LNCaP clone FGC (cell line): Measurements from ENCODE around the gene DOCK9.

Experiments
- DNase-seq: peaks from one replicate; pipeline ENCODE4 v3.0.0-alpha.2; 2011; ENCODE audit warnings: low read depth
- H3K4me3 ChIP-seq: 2 replicates; pipeline ENCODE4 v1.5.1; 2011; ENCODE audit warnings: mild to moderate bottlenecking, low read depth, low read length, control low read depth
- TF ChIP-seq, protein P1 (sequence below): IDR thresholded peaks from 2 replicates; pipeline ENCODE4 v1.5.1; 2012; ENCODE audit warnings: mild to moderate bottlenecking; ENCODE audit not compliant: control insufficient read depth, insufficient read depth; ENCODE audit errors: extremely low read depth

The DOCK9 gene

DNA sequence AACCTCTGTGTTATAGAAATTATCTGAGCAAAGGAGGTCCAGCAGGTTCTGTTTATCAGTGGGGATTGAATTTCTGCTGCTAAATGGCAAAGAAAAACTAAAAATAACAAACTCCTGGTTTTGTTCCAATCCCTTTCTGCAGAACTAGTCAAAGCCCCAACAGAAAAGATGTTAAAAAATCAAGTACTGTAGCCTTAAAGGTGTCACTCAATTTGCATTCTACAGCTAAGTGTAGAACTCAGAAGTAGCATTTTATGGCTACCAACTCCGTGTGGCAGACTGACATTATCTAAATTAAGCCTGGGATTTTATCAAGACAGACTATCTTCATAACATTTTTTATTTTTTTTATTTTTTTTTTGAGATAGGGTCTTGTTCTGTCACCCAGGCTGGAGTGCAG lies 133.8 kb downstream of the DOCK9 start:
- H3K4me3 ChIP-seq = no peak overlapping the region
- TF ChIP-seq, protein P1, sequence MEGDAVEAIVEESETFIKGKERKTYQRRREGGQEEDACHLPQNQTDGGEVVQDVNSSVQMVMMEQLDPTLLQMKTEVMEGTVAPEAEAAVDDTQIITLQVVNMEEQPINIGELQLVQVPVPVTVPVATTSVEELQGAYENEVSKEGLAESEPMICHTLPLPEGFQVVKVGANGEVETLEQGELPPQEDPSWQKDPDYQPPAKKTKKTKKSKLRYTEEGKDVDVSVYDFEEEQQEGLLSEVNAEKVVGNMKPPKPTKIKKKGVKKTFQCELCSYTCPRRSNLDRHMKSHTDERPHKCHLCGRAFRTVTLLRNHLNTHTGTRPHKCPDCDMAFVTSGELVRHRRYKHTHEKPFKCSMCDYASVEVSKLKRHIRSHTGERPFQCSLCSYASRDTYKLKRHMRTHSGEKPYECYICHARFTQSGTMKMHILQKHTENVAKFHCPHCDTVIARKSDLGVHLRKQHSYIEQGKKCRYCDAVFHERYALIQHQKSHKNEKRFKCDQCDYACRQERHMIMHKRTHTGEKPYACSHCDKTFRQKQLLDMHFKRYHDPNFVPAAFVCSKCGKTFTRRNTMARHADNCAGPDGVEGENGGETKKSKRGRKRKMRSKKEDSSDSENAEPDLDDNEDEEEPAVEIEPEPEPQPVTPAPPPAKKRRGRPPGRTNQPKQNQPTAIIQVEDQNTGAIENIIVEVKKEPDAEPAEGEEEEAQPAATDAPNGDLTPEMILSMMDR = no peak
- no peak for DNase-seq

DNA sequence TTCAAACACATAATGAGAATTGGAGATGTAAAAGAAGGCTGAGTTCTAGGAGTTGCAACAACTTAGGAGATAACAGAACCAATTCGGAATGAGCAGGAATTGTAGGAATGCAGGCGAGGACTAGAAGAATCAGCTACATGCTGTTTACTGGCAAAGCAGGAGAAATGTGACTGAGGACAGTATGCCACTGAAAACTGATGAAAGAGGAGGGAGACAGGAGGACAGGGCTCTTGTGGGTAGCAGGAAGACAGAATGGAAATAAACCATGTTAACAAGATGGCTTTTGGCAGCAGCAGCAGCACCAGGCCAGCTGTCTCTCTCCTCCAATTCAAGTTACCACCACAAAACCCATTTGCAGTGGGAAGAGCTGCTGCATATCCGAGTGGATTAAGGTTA lies 134.4 kb downstream of the DOCK9 start:
- no peak overlapping the region for H3K4me3 ChIP-seq
- no peak for DNase-seq
- TF ChIP-seq, protein P1 = no peak

DNA sequence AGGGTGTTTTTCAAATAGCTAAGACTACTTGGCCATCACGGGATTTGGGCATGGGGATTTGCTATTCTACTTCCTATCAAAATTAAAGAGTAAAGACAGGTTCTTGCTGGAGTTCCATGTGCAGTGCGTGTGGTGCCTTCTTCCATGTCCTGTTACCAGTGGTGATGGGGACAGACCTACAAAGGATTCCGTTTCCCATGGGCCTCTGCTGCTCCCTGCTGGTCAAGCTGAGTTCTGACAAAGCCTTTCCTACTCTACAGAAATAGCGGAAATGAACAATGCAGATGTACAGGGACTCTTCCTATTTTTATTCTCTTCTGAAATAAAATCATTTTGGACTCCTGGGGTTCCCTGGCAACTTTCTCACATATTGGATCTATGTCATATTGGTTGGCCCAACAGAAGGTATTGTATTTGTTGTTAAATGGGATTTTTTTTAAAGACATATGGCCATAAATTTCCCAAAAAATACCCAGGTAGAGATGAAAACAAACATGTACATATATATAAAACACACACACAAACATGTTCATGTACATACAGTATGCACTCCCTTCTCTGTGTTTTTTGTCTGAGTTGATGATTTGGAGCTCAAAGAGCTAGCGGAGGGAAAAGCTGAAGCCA lies 134.9 kb downstream of the DOCK9 start:
- TF ChIP-seq, protein P1 = peak; percentile 88
- DNase-seq = peak; percentile 35
- no peak overlapping the region for H3K4me3 ChIP-seq

DNA sequence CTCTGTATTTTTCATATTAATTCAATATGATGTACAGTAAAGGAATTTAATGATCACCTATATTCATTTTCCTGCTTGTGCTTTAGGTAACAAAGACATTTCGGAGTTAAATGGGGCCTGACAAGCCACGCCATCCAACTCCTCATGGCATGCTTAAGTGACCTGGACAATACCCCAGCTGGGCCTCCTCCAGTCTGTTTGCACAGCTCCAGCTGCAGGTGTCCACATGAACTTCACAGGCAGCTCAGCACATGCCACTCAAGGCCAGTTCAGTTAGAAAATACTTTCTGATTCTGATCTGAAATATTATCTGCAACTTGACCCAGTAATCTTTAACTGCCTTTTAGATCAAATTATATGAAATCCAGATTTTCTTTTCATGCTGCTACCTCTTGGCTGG lies 135.8 kb downstream of the DOCK9 start:
- no peak overlapping the region for H3K4me3 ChIP-seq
- TF ChIP-seq, protein P1 = no peak
- DNase-seq = no peak

DNA sequence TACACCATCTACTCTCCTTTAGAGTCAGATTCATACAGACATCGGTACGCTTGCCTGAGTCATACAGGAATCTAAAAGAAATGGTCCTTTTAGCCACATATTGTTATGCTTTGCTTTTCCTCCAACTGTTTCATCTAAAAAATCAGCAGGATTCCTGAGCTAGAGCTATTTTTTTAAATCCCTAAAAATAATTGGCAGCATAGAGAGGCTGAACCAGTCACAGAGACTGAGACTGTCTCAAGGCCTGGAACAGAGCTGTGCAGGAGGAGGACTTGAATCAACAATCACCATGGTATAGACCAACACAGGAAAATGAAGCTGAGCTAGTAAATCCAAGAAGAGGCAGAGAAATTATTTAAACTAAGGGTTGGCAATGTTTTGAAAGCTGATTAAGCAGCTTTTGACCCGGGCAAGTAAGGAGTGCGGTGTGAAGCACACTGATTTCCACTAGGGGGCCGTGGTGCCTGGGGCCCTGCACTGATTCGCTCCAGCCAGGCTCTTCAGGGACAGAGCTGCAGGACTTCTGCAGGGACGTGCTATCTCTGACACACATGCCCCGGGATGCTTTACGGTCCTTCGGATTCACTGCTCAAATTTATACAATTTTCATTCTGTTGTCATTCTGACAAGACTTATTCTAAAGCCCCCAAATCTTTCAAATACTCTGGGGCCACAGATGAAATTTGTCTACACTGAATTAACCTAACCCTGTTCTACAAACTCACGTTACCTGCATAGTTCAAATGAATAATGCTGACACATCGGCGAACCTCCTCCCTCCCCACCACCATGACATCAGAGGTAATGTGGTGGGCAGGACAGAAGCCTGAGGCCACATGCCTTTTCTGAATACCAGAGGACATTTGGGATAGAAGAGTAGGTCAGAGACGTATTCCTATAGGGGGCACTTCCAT lies 137.8 kb downstream of the DOCK9 start:
- no peak overlapping the region for H3K4me3 ChIP-seq
- TF ChIP-seq, protein P1 = peak; percentile 76
- peak; percentile 11 for DNase-seq

DNA sequence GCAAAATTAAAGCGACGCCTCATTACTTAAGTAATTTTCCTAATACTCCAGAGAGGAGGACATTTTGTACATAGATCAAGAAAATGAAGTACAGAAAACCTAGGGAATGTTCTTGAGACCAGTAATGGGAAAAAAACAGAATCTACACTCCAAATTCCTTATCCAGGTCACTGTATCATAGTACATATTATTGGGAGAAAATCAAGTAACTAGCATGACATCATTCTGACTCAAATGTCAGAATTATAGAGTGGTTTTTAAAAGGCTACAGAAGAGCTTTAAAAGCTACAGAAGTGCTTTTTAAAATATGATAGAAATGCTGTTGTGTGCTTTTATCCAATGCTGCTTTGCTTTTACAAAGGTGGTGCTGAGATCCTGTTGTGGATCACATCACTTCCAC lies 139.1 kb downstream of the DOCK9 start:
- no peak overlapping the region for H3K4me3 ChIP-seq
- no peak for DNase-seq

More for the DNA sequence above, 139.1 kb downstream of the DOCK9 start:
- TF ChIP-seq, protein P1 = no peak
